Prostate gland (tissue), 2 donors: ENCODE measurements around the gene TATDN2.
A peak's percentile ranks its signal among the peaks of the same experiment; 100 is the strongest.

Experiments used
- POLR2AphosphoS5 ChIP-seq: sonication (generic); formaldehyde crosslinking; IDR thresholded peaks from one replicate; pipeline ENCODE4 v1.6.1; 2017; ENCODE audit warnings: antibody characterized with exemption
- TF ChIP-seq, protein P1 (sequence below), 4 experiments: fragments of 200-600 bp in 2 of 4; fragments of 450-650 bp in 2 of 4; sonication (generic) in 2 of 4; IDR thresholded peaks; 1 replicate in 3 of 4; 2 replicates in 1 of 4; pipeline ENCODE4 v1.5.1; 2016 to 2019; ENCODE audit warnings: antibody characterized with exemption in 4 of 4, mild to moderate bottlenecking in 2 of 4, moderate library complexity in 2 of 4

DNA sequence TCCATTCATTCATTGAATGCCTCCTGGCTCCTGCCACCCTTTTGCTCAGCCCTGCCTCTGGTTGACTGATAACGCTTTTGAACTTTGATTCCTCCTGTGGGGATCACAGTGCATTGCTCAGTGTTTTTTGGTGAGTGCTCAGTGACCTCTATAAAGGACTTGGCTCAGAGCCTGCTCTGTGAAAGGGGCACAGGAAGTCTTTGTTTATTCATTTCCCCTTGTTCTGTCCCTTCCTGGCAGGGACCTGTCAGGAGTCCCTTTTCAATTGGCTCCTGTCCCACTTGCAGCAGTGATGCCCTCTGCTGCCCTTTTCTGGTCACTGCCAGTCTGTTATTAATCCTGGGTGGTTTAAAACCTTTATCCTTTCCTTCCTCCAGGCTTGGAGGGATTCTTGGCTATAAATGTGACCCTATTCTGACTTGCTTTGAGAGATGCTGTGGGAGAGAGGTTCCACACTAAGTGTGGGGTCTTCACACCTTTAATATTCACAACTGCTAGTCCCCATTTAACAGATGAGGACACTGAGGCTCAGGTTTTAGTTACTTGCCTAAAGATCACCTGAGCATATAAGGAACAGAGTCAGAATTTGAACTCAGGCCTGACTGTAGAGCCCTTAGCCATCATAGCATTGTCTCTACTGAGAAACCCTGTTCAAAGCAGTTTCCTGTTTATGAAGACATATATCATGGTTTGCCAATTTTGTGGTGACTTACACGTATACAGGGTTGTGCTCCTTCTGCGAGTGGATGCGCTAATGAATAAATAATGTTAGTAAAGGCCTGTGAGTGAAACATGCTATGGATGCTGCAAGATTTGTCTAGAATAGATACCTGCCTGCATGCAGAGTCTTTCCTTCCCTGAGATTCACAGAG lies 23.2 kb upstream of the TATDN2 start:
- TF ChIP-seq, protein P1, sequence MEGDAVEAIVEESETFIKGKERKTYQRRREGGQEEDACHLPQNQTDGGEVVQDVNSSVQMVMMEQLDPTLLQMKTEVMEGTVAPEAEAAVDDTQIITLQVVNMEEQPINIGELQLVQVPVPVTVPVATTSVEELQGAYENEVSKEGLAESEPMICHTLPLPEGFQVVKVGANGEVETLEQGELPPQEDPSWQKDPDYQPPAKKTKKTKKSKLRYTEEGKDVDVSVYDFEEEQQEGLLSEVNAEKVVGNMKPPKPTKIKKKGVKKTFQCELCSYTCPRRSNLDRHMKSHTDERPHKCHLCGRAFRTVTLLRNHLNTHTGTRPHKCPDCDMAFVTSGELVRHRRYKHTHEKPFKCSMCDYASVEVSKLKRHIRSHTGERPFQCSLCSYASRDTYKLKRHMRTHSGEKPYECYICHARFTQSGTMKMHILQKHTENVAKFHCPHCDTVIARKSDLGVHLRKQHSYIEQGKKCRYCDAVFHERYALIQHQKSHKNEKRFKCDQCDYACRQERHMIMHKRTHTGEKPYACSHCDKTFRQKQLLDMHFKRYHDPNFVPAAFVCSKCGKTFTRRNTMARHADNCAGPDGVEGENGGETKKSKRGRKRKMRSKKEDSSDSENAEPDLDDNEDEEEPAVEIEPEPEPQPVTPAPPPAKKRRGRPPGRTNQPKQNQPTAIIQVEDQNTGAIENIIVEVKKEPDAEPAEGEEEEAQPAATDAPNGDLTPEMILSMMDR (IDR thresholded peaks at IDR 0.05), result peak; percentile 55 to 91 (median 87)
- TF ChIP-seq POLR2AphosphoS5, result peak; percentile 92
